Mammary epithelial cell (primary cell): ENCODE measurements around the gene ARHGAP20.

Source experiments
- EZH2 ChIP-seq: IDR thresholded peaks from 2 replicates; pipeline ENCODE4 v1.6.1; 2012; ENCODE audit warnings: low read length, inconsistent platforms, borderline replicate concordance
- TF ChIP-seq, protein P1 (sequence below), 2 donors: IDR thresholded peaks in 1 of 2; conservative IDR thresholded peaks in 1 of 2; 2 replicates each; pipeline ENCODE4 v1.5.1; 2011 to 2012; ENCODE audit warnings: inconsistent platforms in 2 of 2, low read length in 2 of 2, mild to moderate bottlenecking in 2 of 2, control low read depth in 1 of 2, low read depth in 1 of 2; ENCODE audit not compliant: insufficient read depth in 1 of 2; ENCODE audit errors: extremely low read depth in 1 of 2

- TF ChIP-seq, protein P1, sequence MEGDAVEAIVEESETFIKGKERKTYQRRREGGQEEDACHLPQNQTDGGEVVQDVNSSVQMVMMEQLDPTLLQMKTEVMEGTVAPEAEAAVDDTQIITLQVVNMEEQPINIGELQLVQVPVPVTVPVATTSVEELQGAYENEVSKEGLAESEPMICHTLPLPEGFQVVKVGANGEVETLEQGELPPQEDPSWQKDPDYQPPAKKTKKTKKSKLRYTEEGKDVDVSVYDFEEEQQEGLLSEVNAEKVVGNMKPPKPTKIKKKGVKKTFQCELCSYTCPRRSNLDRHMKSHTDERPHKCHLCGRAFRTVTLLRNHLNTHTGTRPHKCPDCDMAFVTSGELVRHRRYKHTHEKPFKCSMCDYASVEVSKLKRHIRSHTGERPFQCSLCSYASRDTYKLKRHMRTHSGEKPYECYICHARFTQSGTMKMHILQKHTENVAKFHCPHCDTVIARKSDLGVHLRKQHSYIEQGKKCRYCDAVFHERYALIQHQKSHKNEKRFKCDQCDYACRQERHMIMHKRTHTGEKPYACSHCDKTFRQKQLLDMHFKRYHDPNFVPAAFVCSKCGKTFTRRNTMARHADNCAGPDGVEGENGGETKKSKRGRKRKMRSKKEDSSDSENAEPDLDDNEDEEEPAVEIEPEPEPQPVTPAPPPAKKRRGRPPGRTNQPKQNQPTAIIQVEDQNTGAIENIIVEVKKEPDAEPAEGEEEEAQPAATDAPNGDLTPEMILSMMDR (conservative IDR thresholded peaks at IDR 0.05 in 1 of 2, IDR thresholded peaks at IDR 0.05 in 1 of 2; ENCODE audit: extremely low read depth in 1 of 2, insufficient read depth in 1 of 2, low read depth in 1 of 2, low read length in 2 of 2) = no peak
- no peak for TF ChIP-seq EZH2
These were observed 98.9 kb downstream of the ARHGAP20 start for GRCh38 chr11:110613197-110613918.
